GM12891 (cell line): ENCODE measurements around the gene SPATA6.

Experiments used
- PAX5 ChIP-seq: IDR thresholded peaks from 2 replicates; pipeline ENCODE4 v1.6.1; 2011; ENCODE audit warnings: low read length, moderate library complexity, mild to moderate bottlenecking; ENCODE audit not compliant: insufficient read depth, severe bottlenecking
- POLR2A ChIP-seq: IDR thresholded peaks from 2 replicates; pipeline ENCODE4 v1.6.1; 2011; ENCODE audit warnings: low read depth, low read length, control low read depth
- POLR2AphosphoS5 ChIP-seq: IDR thresholded peaks from 2 replicates; pipeline ENCODE4 v1.6.1; 2011; ENCODE audit warnings: low read depth, low read length, control low read depth
- SPI1 ChIP-seq: IDR thresholded peaks from 2 replicates; pipeline ENCODE4 v1.6.1; 2011; ENCODE audit warnings: low read depth, low read length, control low read depth

DNA sequence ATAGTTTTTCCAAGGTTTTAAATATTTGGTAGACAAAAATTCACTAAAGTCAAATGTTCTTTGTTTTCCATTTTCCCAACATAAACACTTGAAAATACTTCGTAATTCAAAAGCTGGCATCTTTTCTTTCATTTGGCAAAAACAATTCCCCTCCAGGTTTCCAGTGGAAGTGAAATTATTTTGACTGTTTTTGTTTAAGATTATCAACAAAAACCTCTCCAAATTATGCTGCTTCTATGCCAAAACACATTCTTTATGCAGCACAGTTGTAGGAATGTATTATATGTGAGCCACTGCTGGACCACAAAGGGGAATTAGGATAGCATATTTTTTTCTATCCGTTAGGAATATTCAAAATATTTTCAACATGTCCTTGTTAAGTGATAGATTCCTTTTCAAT lies 205.4 kb downstream of the SPATA6 start:
- TF ChIP-seq POLR2AphosphoS5 (no peak), POLR2A (no peak), PAX5 (no peak), SPI1 (no peak)
